GM23248 (cell line): ENCODE data around the gene ZNF329. TPM values are rescaled to one million over a fixed set of nuclear protein-coding genes. Genes with fewer than 3 reads are reported as not detected.

ENCODE experiments used
- DNase-seq: peaks from one replicate; pipeline ENCODE4 v3.0.0-alpha.2; 2015
- H2AFZ ChIP-seq: fragments of 200-600 bp; sonication (generic); 2 replicates; pipeline ENCODE4 v1.6.1; 2016; ENCODE audit warnings: antibody characterized with exemption
- H3F3A ChIP-seq: fragments of 200-600 bp; sonication (generic); 2 replicates; pipeline ENCODE4 v1.6.1; 2016; ENCODE audit warnings: mild to moderate bottlenecking, antibody characterized with exemption, mixed run types; ENCODE audit not compliant: insufficient read depth
- H3K27ac ChIP-seq: fragments of 200-600 bp; sonication (generic); 2 replicates; pipeline ENCODE4 v1.5.1; 2016; ENCODE audit warnings: mild to moderate bottlenecking
- H3K27me3 ChIP-seq: fragments of 200-600 bp; sonication (generic); replicated peaks from 2 replicates; pipeline ENCODE4 v1.6.1; 2016; ENCODE audit warnings: mild to moderate bottlenecking; ENCODE audit not compliant: insufficient read depth
- H3K36me3 ChIP-seq: fragments of 200-600 bp; sonication (generic); 2 replicates; pipeline ENCODE4 v1.6.1; 2016; ENCODE audit warnings: low read depth, mild to moderate bottlenecking
- H3K4me1 ChIP-seq: fragments of 200-600 bp; sonication (generic); 2 replicates; pipeline ENCODE4 v1.6.1; 2016; ENCODE audit warnings: mild to moderate bottlenecking; ENCODE audit not compliant: insufficient read depth
- H3K4me2 ChIP-seq: fragments of 200-600 bp; sonication (generic); one replicate; pipeline ENCODE4 v1.6.1; 2016; ENCODE audit warnings: mild to moderate bottlenecking; ENCODE audit not compliant: unreplicated experiment
- H3K4me3 ChIP-seq: fragments of 200-600 bp; sonication (generic); 2 replicates; pipeline ENCODE4 v1.5.1; 2016; ENCODE audit warnings: mild to moderate bottlenecking
- H3K79me2 ChIP-seq: fragments of 200-600 bp; sonication (generic); 2 replicates; pipeline ENCODE4 v1.6.1; 2016; ENCODE audit warnings: mild to moderate bottlenecking; ENCODE audit not compliant: insufficient read depth
- H3K9ac ChIP-seq: fragments of 200-600 bp; sonication (generic); 2 replicates; pipeline ENCODE4 v1.6.1; 2016; ENCODE audit warnings: mild to moderate bottlenecking
- H3K9me2 ChIP-seq: fragments of 200-600 bp; sonication (generic); 2 replicates; pipeline ENCODE4 v1.6.1; 2016; ENCODE audit warnings: mixed run types, mild to moderate bottlenecking, moderate library complexity; ENCODE audit not compliant: insufficient read depth
- H3K9me3 ChIP-seq: fragments of 200-600 bp; sonication (generic); one replicate; pipeline ENCODE4 v1.6.1; 2017; ENCODE audit warnings: low read depth
- H4K20me1 ChIP-seq: fragments of 200-600 bp; sonication (generic); 2 replicates; pipeline ENCODE4 v1.6.0; 2016; ENCODE audit not compliant: insufficient read depth
- EZH2 ChIP-seq: fragments of 200-600 bp; sonication (generic); IDR thresholded peaks from 2 replicates; pipeline ENCODE4 v1.6.1; 2018; ENCODE audit warnings: antibody characterized with exemption, mild to moderate bottlenecking; ENCODE audit not compliant: insufficient read depth, poor library complexity, severe bottlenecking
- EZH2phosphoT487 ChIP-seq: fragments of 200-600 bp; sonication (generic); IDR thresholded peaks from 2 replicates; pipeline ENCODE4 v1.6.1; 2018; ENCODE audit warnings: antibody characterized with exemption, moderate library complexity, mild to moderate bottlenecking, low read depth; ENCODE audit not compliant: insufficient read depth
- WGBS, 2 experiments: methylation state at CpG; one replicate each; pipeline ENCODE4 v1.1.6; 2015 to 2017; ENCODE audit warnings: low lambda C conversion rate in 2 of 2, low coverage in 1 of 2; ENCODE audit errors: missing lambda C conversion rate in 2 of 2; 5-methylcytosine and 5-hydroxymethylcytosine counted together
- in situ Hi-C: fragments of 300-500 bp; cut with MboI; formaldehyde crosslinking; loops from 2 replicates; pipeline ENCODE4 v1.15.0; 2020
- polyA plus RNA-seq: library from polyadenylated mRNA; unstranded; fragments of >200 nt; fragmentation: Nextera tagmentation; extraction: Ambion mirVana; gene quantifications from 2 replicates; pipeline ENCODE4 v1.2.1, GENCODE V29; 2016
- total RNA-seq: library from RNA; depleted of rRNA; stranded (reverse); fragments of >200 nt; shearing (Covaris generic); gene quantifications from 2 replicates; pipeline ENCODE4 v1.2.3, GENCODE V29; 2014; rRNA removed

ZNF329 gene
- total and polyA plus RNA-seq, 2 experiments from 2014 or later, result 1.7 to 15.1 TPM

DNA sequence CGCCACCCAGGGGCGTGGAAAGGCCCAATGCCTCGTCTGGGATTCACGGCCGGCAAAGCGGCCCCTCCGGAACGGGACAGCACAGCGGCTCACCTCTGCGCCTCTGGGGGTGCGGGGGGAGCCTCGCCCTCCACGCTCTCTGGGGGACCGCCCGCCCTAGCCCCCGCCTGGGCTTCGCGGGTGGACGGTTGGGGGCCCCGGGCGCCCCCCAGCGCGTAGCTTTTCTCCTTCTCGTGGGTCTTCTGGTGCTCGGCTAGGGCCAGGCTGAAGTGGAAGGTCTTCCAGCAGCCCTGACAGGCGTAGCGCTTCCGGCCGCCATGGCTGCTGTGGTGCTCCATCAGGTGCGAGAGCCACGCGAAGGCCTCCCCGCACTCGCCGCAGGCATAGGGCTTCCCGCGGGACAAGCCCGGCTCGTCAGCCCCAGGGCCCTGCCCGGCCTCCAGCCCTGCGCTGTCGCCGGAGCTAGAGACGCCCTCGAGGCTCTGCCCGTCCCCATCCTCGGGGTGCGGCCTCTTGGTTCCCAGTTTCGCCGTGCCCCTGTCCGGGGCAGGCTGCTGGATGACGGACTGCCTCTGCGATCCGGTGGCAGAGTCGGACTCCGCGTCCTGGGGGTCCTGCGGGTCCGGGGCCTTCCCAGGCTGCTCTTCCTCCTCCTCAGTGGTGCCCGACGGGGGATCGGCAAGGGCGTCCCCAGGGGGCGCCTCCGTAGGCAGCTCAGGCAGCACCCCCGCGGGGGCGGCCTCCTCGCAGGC lies 65.8 kb downstream of the ZNF329 start:
- Histone ChIP-seq H3K4me2 (no peak overlapping the region), H3K27ac (no peak overlapping the region), H3K4me3 (no peak overlapping the region), H3K27me3 (no peaks in the 10 kb centered on the region), H3K9me3 (no peaks in the 10 kb centered on the region), H3K9me2 (no peaks in the 10 kb centered on the region), H3K36me3 (no peaks in the 10 kb centered on the region; the same call in 1 of the 2 replicates), H3F3A (no peaks in the 10 kb centered on the region), H3K4me1 (no peaks in the 10 kb centered on the region), H4K20me1 (no peaks in the 10 kb centered on the region), H2AFZ (no peak overlapping the region), H3K9ac (no peak overlapping the region), H3K79me2 (no peaks in the 10 kb centered on the region)
- DNase-seq, result no peak
- in situ Hi-C loops, result no loop called here
- WGBS, 2 experiments, result 94 to 96% methylated on average over 26 to 61 of the region's 69 CpGs
- TF ChIP-seq EZH2phosphoT487 (no peak), EZH2 (no peak)

DNA sequence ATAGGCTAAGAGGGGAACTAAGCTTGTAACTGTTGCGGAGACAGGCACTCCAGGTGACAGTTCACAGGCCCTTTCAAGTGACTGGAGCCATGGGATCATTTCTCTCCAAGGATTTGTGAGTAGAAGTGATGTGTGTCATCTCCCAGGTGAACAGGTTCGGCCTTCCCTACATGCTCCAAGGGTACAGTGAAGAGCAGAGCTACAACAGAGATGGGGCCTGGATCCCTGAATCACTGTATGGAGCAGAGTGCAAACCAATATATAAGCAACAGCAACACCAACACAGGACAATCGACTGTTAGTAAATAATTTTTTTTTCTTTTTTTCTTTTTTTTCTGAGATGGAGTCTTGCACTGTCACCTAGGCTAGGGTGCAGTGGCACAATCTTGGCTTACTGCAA lies 67.6 kb downstream of the ZNF329 start:
- H3K9me3 ChIP-seq, result no peaks in the 10 kb centered on the region
- no peaks in the 10 kb centered on the region for H3F3A ChIP-seq
- no peak overlapping the region for H3K9ac ChIP-seq
- H3K9me2 ChIP-seq, result no peaks in the 10 kb centered on the region
- H3K4me2 ChIP-seq, result no peak overlapping the region
- no peaks in the 10 kb centered on the region; the same call in 1 of the 2 replicates for H3K36me3 ChIP-seq
- no peaks in the 10 kb centered on the region for H3K27me3 ChIP-seq
- 83 to 94% methylated on average over 3 of the region's 3 CpGs for WGBS, 2 experiments
- no peak overlapping the region for H2AFZ ChIP-seq
- H3K4me1 ChIP-seq, result no peaks in the 10 kb centered on the region
- no peak overlapping the region for H3K27ac ChIP-seq
- H3K79me2 ChIP-seq, result no peaks in the 10 kb centered on the region
- TF ChIP-seq EZH2phosphoT487, result no peak
- TF ChIP-seq EZH2, result no peak
- in situ Hi-C loops, result no loop called here
- no peak for DNase-seq
- H4K20me1 ChIP-seq, result no peaks in the 10 kb centered on the region
- H3K4me3 ChIP-seq, result no peak overlapping the region

DNA sequence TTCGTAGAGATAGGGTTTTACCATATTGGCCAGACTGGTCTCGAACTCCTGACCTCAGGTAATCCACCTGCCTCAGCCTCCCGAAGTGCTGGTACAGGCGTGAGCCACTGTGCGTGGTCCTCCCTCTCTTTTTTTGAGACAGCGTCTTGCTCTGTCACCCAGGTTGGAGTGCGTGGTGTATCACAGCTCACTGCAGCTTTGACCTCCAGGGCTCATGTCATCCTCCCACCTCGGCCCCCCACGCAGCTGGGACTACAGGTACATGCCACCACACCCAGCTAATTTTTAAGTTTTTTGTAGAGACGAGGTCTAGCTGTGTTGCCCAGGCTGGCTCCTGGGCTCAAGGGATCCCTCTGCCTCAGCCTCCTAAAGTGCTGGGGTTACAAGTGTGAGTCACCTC lies 70.8 kb downstream of the ZNF329 start:
- in situ Hi-C loops, result no loop called here
- H3F3A ChIP-seq, result no peaks in the 10 kb centered on the region
- H3K9me2 ChIP-seq, result no peaks in the 10 kb centered on the region
- H3K27me3 ChIP-seq, result no peaks in the 10 kb centered on the region
- H4K20me1 ChIP-seq, result no peaks in the 10 kb centered on the region
- H3K9me3 ChIP-seq, result no peaks in the 10 kb centered on the region
- no peak for DNase-seq
- no peaks in the 10 kb centered on the region; the same call in 1 of the 2 replicates for H3K36me3 ChIP-seq
- no peak overlapping the region for H3K9ac ChIP-seq
- TF ChIP-seq EZH2, result no peak
- TF ChIP-seq EZH2phosphoT487, result no peak
- 56 to 59% methylated on average over 10 of the region's 10 CpGs for WGBS, 2 experiments
- no peak overlapping the region for H3K4me3 ChIP-seq
- no peak overlapping the region for H3K4me2 ChIP-seq
- no peaks in the 10 kb centered on the region for H3K4me1 ChIP-seq
- no peak overlapping the region for H2AFZ ChIP-seq
- H3K79me2 ChIP-seq, result no peaks in the 10 kb centered on the region
- H3K27ac ChIP-seq, result no peak overlapping the region

Other genes starting within 250 kb of the ZNF329 start
- gene ZNF417, start 234.2 kb downstream of the ZNF329 start, total RNA-seq, result 9.8 and 14.7 TPM in 2 replicates
- gene ZNF417, start 234.2 kb downstream of the ZNF329 start, polyA plus RNA-seq, result 3.6 and 5.1 TPM in 2 replicates
- 2.6 and 2.8 TPM in 2 replicates for gene ZNF418, start 215.4 kb downstream of the ZNF329 start, total RNA-seq
- 1.0 and 2.2 TPM in 2 replicates for gene ZNF418, start 215.4 kb downstream of the ZNF329 start, polyA plus RNA-seq
- gene ZNF256, start 203.1 kb downstream of the ZNF329 start, total RNA-seq, result 1.5 and 5.2 TPM in 2 replicates
- 3.1 and 3.3 TPM in 2 replicates for gene ZNF256, start 203.1 kb downstream of the ZNF329 start, polyA plus RNA-seq
- gene C19orf18, start 176.3 kb downstream of the ZNF329 start, total RNA-seq, result 0.25 TPM in 1 of 2 replicates, not detected in the other
- gene C19orf18, start 176.3 kb downstream of the ZNF329 start, polyA plus RNA-seq, result 0.79 and 1.0 TPM in 2 replicates
- gene ZNF606, start 148.0 kb downstream of the ZNF329 start, total RNA-seq, result 15.0 and 17.2 TPM in 2 replicates
- gene ZNF606, start 148.0 kb downstream of the ZNF329 start, polyA plus RNA-seq, result 8.0 and 8.1 TPM in 2 replicates
- not detected in 2 replicates for gene ZSCAN1, start 116.8 kb downstream of the ZNF329 start, total RNA-seq
- 0.27 and 0.39 TPM in 2 replicates for gene ZSCAN1, start 116.8 kb downstream of the ZNF329 start, polyA plus RNA-seq
- gene ZNF135, start 91.5 kb downstream of the ZNF329 start, total RNA-seq, result 5.1 and 6.4 TPM in 2 replicates
- gene ZNF135, start 91.5 kb downstream of the ZNF329 start, polyA plus RNA-seq, result 4.6 and 4.9 TPM in 2 replicates
- gene ZSCAN18, start 52.6 kb downstream of the ZNF329 start, total RNA-seq, result 47.8 and 52.6 TPM in 2 replicates
- gene ZSCAN18, start 52.6 kb downstream of the ZNF329 start, polyA plus RNA-seq, result 19.0 and 21.8 TPM in 2 replicates
- gene ZNF274, start 32.3 kb upstream of the ZNF329 start, total RNA-seq, result 18.2 and 20.8 TPM in 2 replicates
- 16.5 and 18.0 TPM in 2 replicates for gene ZNF274, start 32.3 kb upstream of the ZNF329 start, polyA plus RNA-seq
- 32.0 and 37.8 TPM in 2 replicates for gene ZNF544, start 78.1 kb upstream of the ZNF329 start, total RNA-seq
- gene ZNF544, start 78.1 kb upstream of the ZNF329 start, polyA plus RNA-seq, result 10.9 and 15.9 TPM in 2 replicates
- gene ZNF8, start 128.2 kb upstream of the ZNF329 start, total RNA-seq, result 4.0 and 5.7 TPM in 2 replicates
- 1.1 and 1.2 TPM in 2 replicates for gene ZNF8, start 128.2 kb upstream of the ZNF329 start, polyA plus RNA-seq
- 33.7 and 35.0 TPM in 2 replicates for gene ERVK3-1, start 154.6 kb upstream of the ZNF329 start, total RNA-seq
- gene ERVK3-1, start 154.6 kb upstream of the ZNF329 start, polyA plus RNA-seq, result 40.2 and 41.3 TPM in 2 replicates
- 1.8 and 3.4 TPM in 2 replicates for gene ZSCAN22, start 176.2 kb upstream of the ZNF329 start, total RNA-seq
- 1.5 and 2.1 TPM in 2 replicates for gene ZSCAN22, start 176.2 kb upstream of the ZNF329 start, polyA plus RNA-seq
- gene A1BG, start 202.7 kb upstream of the ZNF329 start, total RNA-seq, result 22.0 and 63.7 TPM in 2 replicates
- gene A1BG, start 202.7 kb upstream of the ZNF329 start, polyA plus RNA-seq, result 31.3 and 34.3 TPM in 2 replicates
- gene ZNF497, start 212.0 kb upstream of the ZNF329 start, total RNA-seq, result 0.38 and 0.97 TPM in 2 replicates
- 0.65 and 0.72 TPM in 2 replicates for gene ZNF497, start 212.0 kb upstream of the ZNF329 start, polyA plus RNA-seq
- gene ZNF837, start 230.2 kb upstream of the ZNF329 start, total RNA-seq, result 2.5 and 5.3 TPM in 2 replicates
- 1.4 and 2.2 TPM in 2 replicates for gene ZNF837, start 230.2 kb upstream of the ZNF329 start, polyA plus RNA-seq
- 1,366 and 1,425 TPM in 2 replicates for gene RPS5, start 236.5 kb upstream of the ZNF329 start, total RNA-seq
- gene RPS5, start 236.5 kb upstream of the ZNF329 start, polyA plus RNA-seq, result 561 and 565 TPM in 2 replicates
- gene RNF225, start 244.9 kb upstream of the ZNF329 start, total RNA-seq, result not detected in 2 replicates
- gene RNF225, start 244.9 kb upstream of the ZNF329 start, polyA plus RNA-seq, result not detected in 2 replicates